T-helper 2 cell treated with Interferon-gamma antibody and Interleukin-4, amounts not matched to agents 5 μg/mL and 100 μg/mL, for 36 hours (primary cell): ENCODE results near the gene BRICD5.

Experiments
- DNase-seq: peaks from one replicate; pipeline ENCODE4 v3.0.0; 2021; ENCODE audit warnings: low spot score
- H3K27ac Mint-ChIP-seq: one replicate; pipeline ENCODE4 v1.8.0; 2021; ENCODE audit warnings: mild to moderate bottlenecking, mixed read lengths
- H3K27me3 Mint-ChIP-seq: one replicate; pipeline ENCODE4 v1.8.0; 2021; ENCODE audit warnings: low read depth, mixed read lengths
- H3K36me3 Mint-ChIP-seq: one replicate; pipeline ENCODE4 v1.8.0; 2021; ENCODE audit warnings: low read depth, mixed read lengths
- H3K4me1 Mint-ChIP-seq: one replicate; pipeline ENCODE4 v1.8.0; 2021; ENCODE audit warnings: low read depth, mixed read lengths
- H3K4me3 Mint-ChIP-seq: one replicate; pipeline ENCODE4 v1.8.0; 2022; ENCODE audit warnings: mild to moderate bottlenecking, moderate library complexity, mixed read lengths
- H3K9me3 Mint-ChIP-seq: one replicate; pipeline ENCODE4 v1.8.0; 2021; ENCODE audit warnings: mixed read lengths

Gene BRICD5

GRCh38 chr16:2233872-2234812, 23.5 kb upstream of the BRICD5 start:
- no peaks in the 10 kb centered on the region for H3K9me3 Mint-ChIP-seq
- peaks cover 14% of the 10 kb centered on the region for H3K36me3 Mint-ChIP-seq
- no peak overlapping the region for H3K4me3 Mint-ChIP-seq
- DNase-seq = no peak
- H3K4me1 Mint-ChIP-seq = no peaks in the 10 kb centered on the region
- no peak overlapping the region for H3K27ac Mint-ChIP-seq
- peaks cover 3% of the 10 kb centered on the region for H3K27me3 Mint-ChIP-seq

GRCh38 chr16:2233046-2233775, 22.5 kb upstream of the BRICD5 start:
- Mint-ChIP-seq H3K27ac (no peak overlapping the region), H3K4me3 (no peak overlapping the region), H3K36me3 (peaks cover 14% of the 10 kb centered on the region), H3K9me3 (no peaks in the 10 kb centered on the region), H3K27me3 (peaks cover 3% of the 10 kb centered on the region), H3K4me1 (no peaks in the 10 kb centered on the region)
- DNase-seq = no peak

- H3K27ac Mint-ChIP-seq = no peak overlapping the region
- no peaks in the 10 kb centered on the region for H3K9me3 Mint-ChIP-seq
- H3K36me3 Mint-ChIP-seq = peaks cover 14% of the 10 kb centered on the region
- H3K27me3 Mint-ChIP-seq = peaks cover 3% of the 10 kb centered on the region
- no peak for DNase-seq
- H3K4me1 Mint-ChIP-seq = no peaks in the 10 kb centered on the region
- H3K4me3 Mint-ChIP-seq = no peak overlapping the region
These were observed 21.7 kb upstream of the BRICD5 start for GRCh38 chr16:2232094-2232990.

- no peaks in the 10 kb centered on the region for H3K9me3 Mint-ChIP-seq
- no peaks in the 10 kb centered on the region for H3K4me1 Mint-ChIP-seq
- no peak overlapping the region for H3K27ac Mint-ChIP-seq
- peaks cover 14% of the 10 kb centered on the region for H3K36me3 Mint-ChIP-seq
- DNase-seq = no peak
- H3K4me3 Mint-ChIP-seq = no peak overlapping the region
- H3K27me3 Mint-ChIP-seq = peaks cover 3% of the 10 kb centered on the region
These were observed 20.6 kb upstream of the BRICD5 start for GRCh38 chr16:2231016-2231931.

GRCh38 chr16:2230376-2230775, 19.7 kb upstream of the BRICD5 start:
- Mint-ChIP-seq H3K4me3 (no peak overlapping the region), H3K9me3 (no peaks in the 10 kb centered on the region), H3K27ac (no peak overlapping the region), H3K36me3 (peaks cover 13% of the 10 kb centered on the region), H3K27me3 (peaks cover 2% of the 10 kb centered on the region), H3K4me1 (no peaks in the 10 kb centered on the region)
- DNase-seq = no peak

- no peak for DNase-seq
- H3K36me3 Mint-ChIP-seq = peaks cover 10% of the 10 kb centered on the region
- no peak overlapping the region for H3K4me3 Mint-ChIP-seq
These were observed 19.1 kb upstream of the BRICD5 start for GRCh38 chr16:2229632-2230250.

GRCh38 chr16:2229091-2229490, 18.4 kb upstream of the BRICD5 start:
- no peak overlapping the region for H3K27ac Mint-ChIP-seq
- no peaks in the 10 kb centered on the region for H3K9me3 Mint-ChIP-seq
- H3K27me3 Mint-ChIP-seq = no peaks in the 10 kb centered on the region
- H3K4me3 Mint-ChIP-seq = no peak overlapping the region
- peaks cover 8% of the 10 kb centered on the region for H3K36me3 Mint-ChIP-seq
- no peak for DNase-seq
- H3K4me1 Mint-ChIP-seq = no peaks in the 10 kb centered on the region

More at GRCh38 chr16:2229632-2230250, 19.1 kb upstream of the BRICD5 start:
- Mint-ChIP-seq H3K27me3 (no peaks in the 10 kb centered on the region), H3K27ac (no peak overlapping the region), H3K9me3 (no peaks in the 10 kb centered on the region), H3K4me1 (no peaks in the 10 kb centered on the region)

- no peak overlapping the region for H3K4me3 Mint-ChIP-seq
- H3K9me3 Mint-ChIP-seq = no peaks in the 10 kb centered on the region
- H3K36me3 Mint-ChIP-seq = peaks cover 6% of the 10 kb centered on the region
- no peak for DNase-seq
- H3K4me1 Mint-ChIP-seq = no peaks in the 10 kb centered on the region
- no peaks in the 10 kb centered on the region for H3K27me3 Mint-ChIP-seq
- no peak overlapping the region for H3K27ac Mint-ChIP-seq
These were observed 17.6 kb upstream of the BRICD5 start for GRCh38 chr16:2228161-2228824.

GRCh38 chr16:2226918-2227317, 16.3 kb upstream of the BRICD5 start:
- H3K36me3 Mint-ChIP-seq = peaks cover 5% of the 10 kb centered on the region
- H3K4me1 Mint-ChIP-seq = no peaks in the 10 kb centered on the region
- no peak for DNase-seq
- H3K4me3 Mint-ChIP-seq = peak overlapping the region; percentile 18
- H3K27me3 Mint-ChIP-seq = no peaks in the 10 kb centered on the region
- H3K27ac Mint-ChIP-seq = no peak overlapping the region
- H3K9me3 Mint-ChIP-seq = no peaks in the 10 kb centered on the region

GRCh38 chr16:2226245-2226793, 15.7 kb upstream of the BRICD5 start:
- Mint-ChIP-seq H3K36me3 (peaks cover 2% of the 10 kb centered on the region), H3K27me3 (no peaks in the 10 kb centered on the region), H3K9me3 (no peaks in the 10 kb centered on the region), H3K4me1 (no peaks in the 10 kb centered on the region), H3K4me3 (no peak overlapping the region), H3K27ac (no peak overlapping the region)
- no peak for DNase-seq

- H3K27me3 Mint-ChIP-seq = no peaks in the 10 kb centered on the region
- H3K4me1 Mint-ChIP-seq = no peaks in the 10 kb centered on the region
These were observed 13.4 kb upstream of the BRICD5 start for GRCh38 chr16:2223942-2224486.

More at GRCh38 chr16:2223942-2224486, 13.4 kb upstream of the BRICD5 start:
- H3K27ac Mint-ChIP-seq = peak overlapping the region; percentile 82
- H3K36me3 Mint-ChIP-seq = no peaks in the 10 kb centered on the region
- peak overlapping the region; percentile 86 for H3K4me3 Mint-ChIP-seq
- H3K9me3 Mint-ChIP-seq = no peaks in the 10 kb centered on the region
- no peak for DNase-seq
